Tibial nerve (tissue), 4 donors: ENCODE results near the gene CADPS2. TPM values are rescaled to one million over a fixed set of nuclear protein-coding genes. Genes with fewer than 3 reads are reported as not detected.

Experiments used
- DNase-seq, 2 donors: peaks; one replicate each; pipeline ENCODE4 v3.0.0-alpha.2; 2019; ENCODE audit warnings: low spot score in 2 of 2
- H3K27ac ChIP-seq, 4 donors: fragments of 200-600 bp; sonication (generic) in 3 of 4; one replicate each; pipeline ENCODE4 v1.5.1; 2017 to 2019; ENCODE audit warnings: mild to moderate bottlenecking in 1 of 4
- H3K27me3 ChIP-seq, 2 donors: fragments of 200-600 bp; sonication (generic) in 1 of 2; one replicate each; pipeline versions ENCODE4 v1.5.1 to v1.6.0; 2017 to 2019
- H3K36me3 ChIP-seq, 3 donors: fragments of 200-600 bp; sonication (generic); one replicate each; pipeline ENCODE4 v1.5.1; 2018 to 2019
- H3K4me1 ChIP-seq, 4 donors: fragments of 200-600 bp; sonication (generic) in 3 of 4; one replicate each; pipeline ENCODE4 v1.5.1; 2017 to 2019
- H3K4me3 ChIP-seq, 4 donors: fragments of 200-600 bp; sonication (generic) in 3 of 4; one replicate each; pipeline ENCODE4 v1.5.1; 2017 to 2019; ENCODE audit warnings: mild to moderate bottlenecking in 1 of 4, moderate library complexity in 1 of 4
- H3K9me3 ChIP-seq, 4 donors: fragments of 200-600 bp; sonication (generic) in 3 of 4; one replicate each; pipeline ENCODE4 v1.5.1; 2017 to 2019
- EP300 ChIP-seq, 2 donors: sonication (generic); formaldehyde crosslinking; IDR thresholded peaks; one replicate each; pipeline ENCODE4 v1.6.1; 2017; ENCODE audit warnings: antibody characterized with exemption in 2 of 2, mild to moderate bottlenecking in 1 of 2
- POLR2A ChIP-seq, 2 donors: fragments of 450-650 bp; IDR thresholded peaks; one replicate each; pipeline ENCODE4 v1.6.1; 2017; ENCODE audit warnings: antibody characterized with exemption in 2 of 2, mild to moderate bottlenecking in 2 of 2, moderate library complexity in 2 of 2
- WGBS, 2 donors: methylation state at CpG; one replicate each; pipeline ENCODE4 v1.1.5; 2018; 5-methylcytosine and 5-hydroxymethylcytosine counted together
- small RNA-seq: library from RNA; depleted of rRNA; stranded (forward); fragments of <200 nt; gene quantifications from one replicate; pipeline ENCODE3, GENCODE V24; 2016
- total RNA-seq, 4 donors: library from RNA; depleted of rRNA; stranded (reverse); fragments of >200 nt; gene quantifications; one replicate each; pipeline ENCODE4 v1.1.0, GENCODE V29; 2016
- TF ChIP-seq, protein P1 (sequence below), 5 experiments: fragments of 200-600 bp in 3 of 5; fragments of 450-650 bp in 2 of 5; sonication (generic) in 3 of 5; IDR thresholded peaks; one replicate each; pipeline ENCODE4 v1.5.1; 2016 to 2019; ENCODE audit warnings: antibody characterized with exemption in 5 of 5, mild to moderate bottlenecking in 3 of 5, moderate library complexity in 2 of 5

The CADPS2 gene
- total RNA-seq, 4 donors from 2014 or later: 20.3 to 44.4 (median 27.1) TPM

GRCh38 chr7:122269241-122269640, 617.0 kb downstream of the CADPS2 start:
- 66 to 71% methylated on average over 1 of the region's 1 CpG for WGBS, 2 donors
- Histone ChIP-seq H3K27me3 (no peaks in the 10 kb centered on the region), H3K4me1 (no peaks in the 10 kb centered on the region), H3K4me3 (no peak overlapping the region), H3K36me3 (no peaks in the 10 kb centered on the region), H3K9me3 (no peaks in the 10 kb centered on the region), H3K27ac (no peak overlapping the region)
- TF ChIP-seq POLR2A (IDR thresholded peaks at IDR 0.05) (no peak), EP300 (IDR thresholded peaks at IDR 0.05) (no peak)
- TF ChIP-seq, protein P1, sequence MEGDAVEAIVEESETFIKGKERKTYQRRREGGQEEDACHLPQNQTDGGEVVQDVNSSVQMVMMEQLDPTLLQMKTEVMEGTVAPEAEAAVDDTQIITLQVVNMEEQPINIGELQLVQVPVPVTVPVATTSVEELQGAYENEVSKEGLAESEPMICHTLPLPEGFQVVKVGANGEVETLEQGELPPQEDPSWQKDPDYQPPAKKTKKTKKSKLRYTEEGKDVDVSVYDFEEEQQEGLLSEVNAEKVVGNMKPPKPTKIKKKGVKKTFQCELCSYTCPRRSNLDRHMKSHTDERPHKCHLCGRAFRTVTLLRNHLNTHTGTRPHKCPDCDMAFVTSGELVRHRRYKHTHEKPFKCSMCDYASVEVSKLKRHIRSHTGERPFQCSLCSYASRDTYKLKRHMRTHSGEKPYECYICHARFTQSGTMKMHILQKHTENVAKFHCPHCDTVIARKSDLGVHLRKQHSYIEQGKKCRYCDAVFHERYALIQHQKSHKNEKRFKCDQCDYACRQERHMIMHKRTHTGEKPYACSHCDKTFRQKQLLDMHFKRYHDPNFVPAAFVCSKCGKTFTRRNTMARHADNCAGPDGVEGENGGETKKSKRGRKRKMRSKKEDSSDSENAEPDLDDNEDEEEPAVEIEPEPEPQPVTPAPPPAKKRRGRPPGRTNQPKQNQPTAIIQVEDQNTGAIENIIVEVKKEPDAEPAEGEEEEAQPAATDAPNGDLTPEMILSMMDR (IDR thresholded peaks at IDR 0.05): no peak
- DNase-seq: no peak

Small RNA genes within 50 kb of the gene (small RNA-seq; reads per million reads assigned to genes)
- not detected for gene AC006463.1

Other genes starting within 250 kb of the CADPS2 start
- gene RNF133, start 187.3 kb downstream of the CADPS2 start, total RNA-seq: 1 to 10 TPM in 3 of 4 donors, under 1 TPM in 1; 0.39 to 2.4 (median 1.7) TPM
- 1 to 10 TPM in 2 of 4 donors, under 1 TPM in 1, not detected in 1; 0.87 to 2.1 (median 1.5) TPM for gene RNF148, start 183.5 kb downstream of the CADPS2 start, total RNA-seq
- not detected for gene TAS2R16, start 109.2 kb upstream of the CADPS2 start, total RNA-seq